H1 (cell line): ENCODE data around the gene AIDA. TPM values are rescaled to one million over a fixed set of nuclear protein-coding genes. Genes with fewer than 3 reads are reported as not detected.

Experiments used
- HDAC2 ChIP-seq, 2 experiments: fragments of 300-600 bp in 1 of 2; sonication (generic) in 1 of 2; IDR thresholded peaks; 2 replicates each; pipeline ENCODE4 v1.6.1; 2011 to 2012; ENCODE audit warnings: low read depth in 2 of 2, low read length in 2 of 2, mild to moderate bottlenecking in 2 of 2, moderate library complexity in 2 of 2, borderline replicate concordance in 1 of 2, inconsistent platforms in 1 of 2
- polyA plus RNA-seq, 7 experiments: library from polyadenylated mRNA; depleted of rRNA in 3 of 7; stranded (reverse) in 5 of 7; unstranded in 2 of 7; fragments of >200 nt in 5 of 7; fragments of 200-250 nt in 2 of 7; gene quantifications; 1 replicate in 5 of 7; 2 replicates in 1 of 7; 4 replicates in 1 of 7; pipeline versions ENCODE4 v1.2.1 to v1.2.3, GENCODE V29; 2011 to 2013; ENCODE audit warnings: missing spikeins in 2 of 7, mixed read lengths in 2 of 7
- total RNA-seq: library from RNA; stranded (reverse); fragmentation: NEBNext Ultra II Directional; extraction: Animal tissue kit (Norgen Biotek cat#: 25700); gene quantifications from 2 replicates; pipeline ENCODE4 v1.2.1, GENCODE V29; 2021

AIDA gene
- total and polyA plus RNA-seq, 2 of the 8 experiments (the other 6 are each of a cell fraction or from before 2014, with no cell fraction given), result 52.5 to 103 TPM

GRCh38 chr1:222761083-222761482 lies 48.8 kb upstream of the AIDA start (continued):
- no peak for TF ChIP-seq HDAC2 (IDR thresholded peaks at IDR 0.05; ENCODE audit: borderline replicate concordance in 1 of 2, low read depth in 2 of 2, low read length in 2 of 2)
